Mesenchymal stem cell (in vitro differentiated cells and primary cell): Measurements from ENCODE around the gene KCNIP4.
A peak's percentile ranks its signal among the peaks of the same experiment; 100 is the strongest.

Experiments
- DNase-seq: peaks from one replicate; pipeline ENCODE4 v3.0.0-alpha.2; 2013
- H2AFZ ChIP-seq: one replicate; pipeline ENCODE4 v1.6.1; 2013; ENCODE audit warnings: low read depth, mild to moderate bottlenecking, control low read depth, inconsistent platforms, low read length, moderate library complexity
- H2AK5ac ChIP-seq: 2 replicates; pipeline ENCODE4 v1.6.1; 2013; ENCODE audit warnings: low read length, moderate library complexity, mild to moderate bottlenecking, inconsistent platforms; ENCODE audit not compliant: severe bottlenecking
- H2BK120ac ChIP-seq: one replicate; pipeline ENCODE4 v1.6.1; 2013; ENCODE audit warnings: low read depth, mild to moderate bottlenecking, inconsistent platforms, low read length, moderate library complexity
- H2BK12ac ChIP-seq, 2 experiments: one replicate each; pipeline ENCODE4 v1.6.1; 2013; ENCODE audit warnings: inconsistent platforms in 2 of 2, low read length in 2 of 2, mild to moderate bottlenecking in 2 of 2, moderate library complexity in 2 of 2, control low read depth in 1 of 2
- H2BK15ac ChIP-seq: one replicate; pipeline ENCODE4 v1.6.1; 2013; ENCODE audit warnings: mild to moderate bottlenecking, low read depth, inconsistent platforms; ENCODE audit not compliant: poor library complexity, severe bottlenecking
- H2BK5ac ChIP-seq: 2 replicates; pipeline ENCODE4 v1.6.1; 2013; ENCODE audit warnings: low read depth, mild to moderate bottlenecking, low read length, control low read depth, inconsistent platforms; ENCODE audit not compliant: poor library complexity, severe bottlenecking
- H3K14ac ChIP-seq, 2 experiments: one replicate each; pipeline ENCODE4 v1.6.1; 2013; ENCODE audit warnings: inconsistent platforms in 2 of 2, low read length in 2 of 2, control low read depth in 1 of 2, mild to moderate bottlenecking in 1 of 2, moderate library complexity in 1 of 2
- H3K18ac ChIP-seq, 2 experiments: one replicate each; pipeline ENCODE4 v1.6.1; 2013; ENCODE audit warnings: inconsistent platforms in 2 of 2, low read length in 2 of 2, control low read depth in 1 of 2, low read depth in 1 of 2, mild to moderate bottlenecking in 1 of 2
- H3K23ac ChIP-seq, 2 experiments: one replicate each; pipeline ENCODE4 v1.6.1; 2013; ENCODE audit warnings: inconsistent platforms in 2 of 2, low read length in 2 of 2, mild to moderate bottlenecking in 2 of 2, moderate library complexity in 2 of 2, control low read depth in 1 of 2
- H3K27ac ChIP-seq: 2 replicates; pipeline ENCODE4 v1.5.1; 2013; ENCODE audit warnings: mild to moderate bottlenecking, moderate library complexity, low read length, control low read depth, inconsistent platforms; ENCODE audit not compliant: poor library complexity, severe bottlenecking
- H3K27me3 ChIP-seq, 2 experiments: 2 replicates each; pipeline versions ENCODE4 v1.6.1 to v1.7.0; 2013; ENCODE audit warnings: low read length in 2 of 2, mild to moderate bottlenecking in 2 of 2, moderate library complexity in 2 of 2, control low read depth in 1 of 2, inconsistent platforms in 1 of 2; ENCODE audit not compliant: control insufficient read depth in 1 of 2, insufficient read depth in 1 of 2
- H3K36me3 ChIP-seq, 2 experiments: 2 replicates each; pipeline versions ENCODE4 v1.6.1 to v1.7.0; 2013; ENCODE audit warnings: low read length in 2 of 2, control low read depth in 1 of 2, inconsistent platforms in 1 of 2, low read depth in 1 of 2, mild to moderate bottlenecking in 1 of 2; ENCODE audit not compliant: insufficient read depth in 2 of 2, control insufficient read depth in 1 of 2
- H3K4ac ChIP-seq, 2 experiments: one replicate each; pipeline ENCODE4 v1.6.1; 2013; ENCODE audit warnings: inconsistent platforms in 2 of 2, low read length in 2 of 2, mild to moderate bottlenecking in 2 of 2, moderate library complexity in 2 of 2, control low read depth in 1 of 2, low read depth in 1 of 2
- H3K4me1 ChIP-seq: 2 replicates; pipeline ENCODE4 v1.6.1; 2013; ENCODE audit warnings: low read depth, low read length, control low read depth; ENCODE audit not compliant: control insufficient read depth, insufficient read depth
- H3K4me2 ChIP-seq: 2 replicates; pipeline ENCODE4 v1.6.1; 2013; ENCODE audit warnings: low read length, mild to moderate bottlenecking, inconsistent platforms; ENCODE audit not compliant: poor library complexity, severe bottlenecking
- H3K4me3 ChIP-seq, 2 experiments: 2 replicates each; pipeline versions ENCODE4 v1.5.1 to v1.7.0; 2013; ENCODE audit warnings: low read length in 2 of 2, mild to moderate bottlenecking in 2 of 2, control low read depth in 1 of 2, low read depth in 1 of 2; ENCODE audit not compliant: insufficient read depth in 1 of 2
- H3K79me1 ChIP-seq: replicated peaks from 2 replicates; pipeline ENCODE4 v1.6.1; 2013; ENCODE audit warnings: mild to moderate bottlenecking, control low read depth, low read length, inconsistent platforms; ENCODE audit not compliant: poor library complexity, severe bottlenecking
- H3K9ac ChIP-seq: 2 replicates; pipeline ENCODE4 v1.7.0; 2013; ENCODE audit warnings: mild to moderate bottlenecking, low read length, moderate library complexity
- H3K9me3 ChIP-seq: 2 replicates; pipeline ENCODE4 v1.7.0; 2013; ENCODE audit warnings: mild to moderate bottlenecking, low read length; ENCODE audit not compliant: control insufficient read depth
- H4K8ac ChIP-seq: one replicate; pipeline ENCODE4 v1.6.1; 2013; ENCODE audit warnings: inconsistent platforms, mild to moderate bottlenecking, low read length, moderate library complexity
- H4K91ac ChIP-seq: one replicate; pipeline ENCODE4 v1.6.1; 2013; ENCODE audit warnings: mild to moderate bottlenecking, low read length, inconsistent platforms
- WGBS: methylation state at CpG from one replicate; pipeline ENCODE4 v1.1.7; 2013; ENCODE audit warnings: mixed read lengths; 5-methylcytosine and 5-hydroxymethylcytosine counted together

Gene KCNIP4

DNA sequence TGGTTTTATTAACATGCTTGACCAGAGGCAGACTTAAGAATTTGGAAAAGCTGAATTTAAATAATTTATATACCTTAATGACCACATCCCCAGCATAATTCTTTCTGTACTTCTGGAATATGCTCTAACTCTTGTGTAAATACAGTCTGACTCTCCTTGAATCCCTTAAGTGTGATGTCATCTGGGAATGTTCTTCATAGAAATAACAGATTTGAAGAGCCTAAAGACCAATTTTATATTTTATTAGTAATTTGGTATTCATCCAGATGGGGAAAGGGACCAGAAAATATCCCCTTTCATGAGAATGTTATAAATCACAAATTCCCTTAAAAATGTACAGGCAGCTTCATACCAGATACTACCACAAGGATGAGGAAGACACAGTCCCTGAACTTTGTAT lies 58.3 kb downstream of the KCNIP4 start:
- Histone ChIP-seq H3K23ac (no peak overlapping the region), H2AK5ac (no peak overlapping the region), H3K27me3 (no peaks in the 10 kb centered on the region)

DNA sequence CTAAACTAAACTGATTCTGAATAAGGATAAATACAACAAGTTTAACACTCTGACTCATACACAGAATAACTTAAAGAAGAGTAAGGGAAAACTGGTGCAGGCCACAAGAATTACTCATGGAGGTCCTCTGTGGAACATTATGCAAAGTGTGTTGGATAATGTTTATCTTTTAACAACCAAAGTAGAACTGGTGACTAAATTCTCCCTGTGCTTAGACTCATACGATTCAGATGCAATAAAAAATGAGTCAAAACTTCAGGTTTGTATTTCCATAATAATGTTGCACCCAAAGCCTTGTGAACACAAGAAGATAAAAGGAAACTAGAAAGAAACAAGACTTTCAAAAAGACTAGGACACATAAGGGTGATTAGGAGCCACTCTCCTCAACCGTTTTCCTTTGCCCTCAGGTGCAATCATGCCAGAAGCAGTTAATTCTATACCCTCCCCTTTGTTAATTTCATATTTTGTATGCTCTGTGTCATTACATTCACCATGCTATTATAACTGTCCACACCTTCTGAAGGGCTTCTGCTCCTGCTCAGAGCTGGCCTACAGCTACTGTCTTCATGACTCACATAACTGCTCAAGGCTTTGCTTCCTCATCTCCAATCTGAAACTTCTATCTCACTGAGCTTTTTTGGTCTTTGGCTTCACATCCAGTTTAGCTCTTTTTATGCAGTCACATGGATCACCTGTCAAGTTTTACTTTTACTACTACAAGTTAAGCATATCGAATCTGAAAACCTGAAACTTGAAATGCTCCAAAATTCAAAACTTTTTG lies 60.2 kb downstream of the KCNIP4 start:
- H2AK5ac ChIP-seq, result peak overlapping the region; percentile 51
- H3K36me3 ChIP-seq, result no peaks in the 10 kb centered on the region
- H4K8ac ChIP-seq, result no peak overlapping the region
- no peak overlapping the region for H2AFZ ChIP-seq
- peak overlapping the region; percentile 1 to 59 for H3K18ac ChIP-seq
- H3K4me2 ChIP-seq, result no peak overlapping the region
- no peaks in the 10 kb centered on the region for H3K79me1 ChIP-seq
- no peak overlapping the region for H2BK12ac ChIP-seq
- no peak overlapping the region for H2BK5ac ChIP-seq
- H3K9me3 ChIP-seq, result no peaks in the 10 kb centered on the region
- H3K9ac ChIP-seq, result peak overlapping the region; percentile 77
- H2BK15ac ChIP-seq, result no peak overlapping the region
- 53% methylated on average over 3 of the region's 3 CpGs for WGBS
- no peak overlapping the region for H3K23ac ChIP-seq
- no peaks in the 10 kb centered on the region for H3K27me3 ChIP-seq
- peak overlapping the region in 1 of 2 experiments; percentile 43 for H3K4me3 ChIP-seq
- H4K91ac ChIP-seq, result no peak overlapping the region
- H3K4me1 ChIP-seq, result no peaks in the 10 kb centered on the region
- peak overlapping the region in 1 of 2 experiments; percentile 41 for H3K4ac ChIP-seq
- no peak overlapping the region for H2BK120ac ChIP-seq
- no peak overlapping the region for H3K14ac ChIP-seq
- peak overlapping the region; percentile 28 for H3K27ac ChIP-seq
- peak; percentile 94 for DNase-seq

More for the DNA sequence above, 58.3 kb downstream of the KCNIP4 start:
- Histone ChIP-seq H4K91ac (no peak overlapping the region), H3K9me3 (no peaks in the 10 kb centered on the region), H3K9ac (no peak overlapping the region), H2AFZ (no peak overlapping the region), H3K4ac (no peak overlapping the region), H2BK15ac (no peak overlapping the region), H2BK12ac (no peak overlapping the region), H3K18ac (no peak overlapping the region), H3K4me2 (no peak overlapping the region), H3K14ac (no peak overlapping the region), H3K27ac (no peak overlapping the region), H3K4me3 (no peak overlapping the region), H4K8ac (no peak overlapping the region), H3K79me1 (no peaks in the 10 kb centered on the region), H3K4me1 (no peaks in the 10 kb centered on the region), H3K36me3 (no peaks in the 10 kb centered on the region), H2BK5ac (no peak overlapping the region), H2BK120ac (no peak overlapping the region)
- DNase-seq, result no peak

DNA sequence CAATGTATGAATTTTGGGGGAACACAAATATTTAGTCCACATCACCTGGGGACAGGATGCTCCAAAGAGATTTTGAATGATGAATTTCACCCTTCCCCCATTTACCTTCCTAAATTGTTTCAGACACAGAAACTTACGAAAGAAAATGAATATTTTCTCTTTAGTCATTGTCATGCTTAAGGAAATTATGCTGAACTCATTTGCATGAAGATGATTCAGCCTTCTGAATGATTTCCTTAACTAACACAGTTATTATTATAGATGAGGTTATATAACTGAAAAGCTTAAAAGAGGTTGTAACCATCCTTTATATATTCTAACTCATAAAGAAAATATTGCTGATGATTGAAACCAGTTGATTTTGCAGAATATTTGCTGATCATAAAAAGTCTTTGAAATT lies 61.1 kb downstream of the KCNIP4 start:
- Histone ChIP-seq H3K36me3 (no peaks in the 10 kb centered on the region), H3K4me1 (no peaks in the 10 kb centered on the region), H4K8ac (no peak overlapping the region), H3K4me2 (no peak overlapping the region), H3K27ac (no peak overlapping the region), H3K18ac (no peak overlapping the region), H3K9me3 (no peaks in the 10 kb centered on the region), H3K23ac (no peak overlapping the region), H2AK5ac (no peak overlapping the region), H3K9ac (peak overlapping the region; percentile 77), H3K4me3 (no peak overlapping the region), H2BK15ac (no peak overlapping the region), H2BK5ac (no peak overlapping the region), H3K27me3 (no peaks in the 10 kb centered on the region), H3K14ac (no peak overlapping the region), H3K79me1 (no peaks in the 10 kb centered on the region), H3K4ac (no peak overlapping the region), H2BK120ac (no peak overlapping the region), H4K91ac (no peak overlapping the region), H2AFZ (no peak overlapping the region), H2BK12ac (no peak overlapping the region)
- DNase-seq, result peak; percentile 24
- no CpG with 5 or more reads among the region's 1 CpG for WGBS

DNA sequence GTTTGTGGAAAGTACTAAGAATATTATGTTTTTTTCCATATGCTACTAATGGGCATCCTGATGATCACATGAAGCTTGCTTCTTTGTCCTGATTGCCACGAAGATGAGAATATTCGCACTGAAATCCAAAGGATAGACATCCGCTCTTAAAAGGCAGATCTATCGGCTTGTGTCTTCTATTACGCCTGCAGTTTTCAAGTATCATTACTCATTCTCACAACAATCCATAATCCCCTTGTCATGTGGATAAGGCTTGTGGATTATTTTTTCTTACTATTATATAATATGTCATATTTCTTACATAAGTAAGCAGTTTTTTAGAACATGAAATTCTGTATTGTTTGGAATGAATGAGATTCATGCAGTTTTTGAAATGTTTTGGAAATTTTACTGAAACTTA lies 62.8 kb downstream of the KCNIP4 start:
- H2BK12ac ChIP-seq, result no peak overlapping the region
- no peak overlapping the region for H3K4me2 ChIP-seq
- no peak overlapping the region for H3K4ac ChIP-seq
- no peak overlapping the region for H3K14ac ChIP-seq
- H3K4me1 ChIP-seq, result no peaks in the 10 kb centered on the region
- no peak overlapping the region for H2AK5ac ChIP-seq
- no peaks in the 10 kb centered on the region for H3K9me3 ChIP-seq
- WGBS, result 92% methylated on average over 3 of the region's 5 CpGs
- H3K9ac ChIP-seq, result peak overlapping the region; percentile 64
- H3K4me3 ChIP-seq, result peak overlapping the region in 1 of 2 experiments; percentile 2
- H3K36me3 ChIP-seq, result no peaks in the 10 kb centered on the region
- no peaks in the 10 kb centered on the region for H3K79me1 ChIP-seq
- H4K8ac ChIP-seq, result no peak overlapping the region
- no peak overlapping the region for H3K27ac ChIP-seq
- H3K23ac ChIP-seq, result no peak overlapping the region
- no peak overlapping the region for H4K91ac ChIP-seq
- H3K27me3 ChIP-seq, result no peaks in the 10 kb centered on the region
- H2BK120ac ChIP-seq, result no peak overlapping the region
- no peak overlapping the region for H2BK5ac ChIP-seq
- no peak overlapping the region for H2AFZ ChIP-seq
- H2BK15ac ChIP-seq, result no peak overlapping the region
- no peak overlapping the region for H3K18ac ChIP-seq
- DNase-seq, result no peak
